ENCODE data around the gene TMEM117.
"Not testable (repeated sequence)": the region's sequence is repeated elsewhere in the genome, so short reads cannot be mapped to it uniquely, and the experiment has no call there.

Gene TMEM117

GRCh38 chr12:44377443-44378187 is 541.7 kb downstream of the TMEM117 start:
- no peaks in the 10 kb centered on the region for H3K27me3 ChIP-seq (ENCODE audit: control insufficient read depth, insufficient read depth, low read length)
- no peaks in the 10 kb centered on the region for H3K9me3 ChIP-seq (ENCODE audit: control insufficient read depth, insufficient read depth, low read length)
- no peak overlapping the region for H3K4me3 ChIP-seq (ENCODE audit: low read depth, low read length)
- H3K9ac ChIP-seq (ENCODE audit: low read depth, low read length) = no peak overlapping the region
- H3K27ac ChIP-seq (ENCODE audit: low read depth, low read length) = no peak overlapping the region
- H3K36me3 ChIP-seq (ENCODE audit: control insufficient read depth, insufficient read depth, low read length) = no peaks in the 10 kb centered on the region
- H3K4me1 ChIP-seq (ENCODE audit: control insufficient read depth, insufficient read depth, low read length) = peaks cover 25% of the 10 kb centered on the region

DNA sequence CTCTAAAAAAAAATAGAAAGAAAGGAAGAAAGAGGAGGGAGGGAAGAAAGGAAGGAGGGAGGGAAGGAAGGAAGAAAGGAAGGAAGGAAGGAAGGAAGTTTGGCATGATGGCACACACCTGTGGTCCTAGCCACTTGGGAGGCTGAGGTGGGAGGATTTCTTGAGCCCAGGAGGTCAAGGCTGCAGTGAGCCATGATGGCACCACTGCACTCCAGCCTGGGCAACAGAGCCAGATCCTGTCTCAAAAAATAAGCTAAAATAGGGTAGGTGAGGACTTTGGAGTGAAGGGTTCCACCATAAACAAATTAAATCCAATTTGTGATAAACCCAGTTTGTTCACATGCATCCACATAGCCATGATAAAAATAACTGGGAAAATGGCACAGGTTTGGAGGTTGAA is 543.2 kb downstream of the TMEM117 start:
- H3K27ac ChIP-seq (ENCODE audit: low read depth, low read length); H3K4me3 ChIP-seq (ENCODE audit: low read depth, low read length); H3K36me3 ChIP-seq (ENCODE audit: control insufficient read depth, insufficient read depth, low read length); H3K9me3 ChIP-seq (ENCODE audit: control insufficient read depth, insufficient read depth, low read length); H3K27me3 ChIP-seq (ENCODE audit: control insufficient read depth, insufficient read depth, low read length); H3K9ac ChIP-seq (ENCODE audit: low read depth, low read length): not testable (repeated sequence)
- H3K4me1 ChIP-seq (ENCODE audit: control insufficient read depth, insufficient read depth, low read length) = peaks cover 32% of the 10 kb centered on the region

GRCh38 chr12:44379831-44380230 is 544.0 kb downstream of the TMEM117 start:
- no peak overlapping the region; the same call in 1 of the 2 replicates for H3K4me3 ChIP-seq (ENCODE audit: low read depth, low read length)
- peak overlapping the region; percentile 9 for H3K27ac ChIP-seq (ENCODE audit: low read depth, low read length)
- no peaks in the 10 kb centered on the region for H3K27me3 ChIP-seq (ENCODE audit: control insufficient read depth, insufficient read depth, low read length)
- H3K4me1 ChIP-seq (ENCODE audit: control insufficient read depth, insufficient read depth, low read length) = peaks cover 38% of the 10 kb centered on the region
- H3K9me3 ChIP-seq (ENCODE audit: control insufficient read depth, insufficient read depth, low read length) = no peaks in the 10 kb centered on the region
- H3K9ac ChIP-seq (ENCODE audit: low read depth, low read length) = no peak overlapping the region
- no peaks in the 10 kb centered on the region for H3K36me3 ChIP-seq (ENCODE audit: control insufficient read depth, insufficient read depth, low read length)

DNA sequence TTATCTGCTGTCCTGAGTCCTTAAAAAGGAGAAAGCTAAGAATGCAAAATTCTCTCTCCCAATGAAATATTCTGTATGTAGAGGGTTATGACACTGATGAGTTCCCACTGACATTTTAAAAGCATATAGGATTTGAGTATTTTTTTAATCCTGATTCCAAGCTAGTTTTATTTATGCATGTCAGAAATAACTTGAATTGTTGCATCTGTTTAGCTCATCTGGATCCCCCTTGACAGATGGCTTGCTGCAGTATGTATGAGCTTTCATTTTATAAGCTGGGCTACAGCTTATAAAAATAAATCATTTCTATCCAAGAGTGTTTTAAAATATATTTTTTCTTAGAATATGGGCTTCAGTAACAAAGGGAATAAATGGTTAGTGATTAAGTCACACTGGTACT is 545.0 kb downstream of the TMEM117 start:
- no peaks in the 10 kb centered on the region for H3K9me3 ChIP-seq (ENCODE audit: control insufficient read depth, insufficient read depth, low read length)
- no peaks in the 10 kb centered on the region for H3K27me3 ChIP-seq (ENCODE audit: control insufficient read depth, insufficient read depth, low read length)
- H3K4me3 ChIP-seq (ENCODE audit: low read depth, low read length) = no peak overlapping the region

DNA sequence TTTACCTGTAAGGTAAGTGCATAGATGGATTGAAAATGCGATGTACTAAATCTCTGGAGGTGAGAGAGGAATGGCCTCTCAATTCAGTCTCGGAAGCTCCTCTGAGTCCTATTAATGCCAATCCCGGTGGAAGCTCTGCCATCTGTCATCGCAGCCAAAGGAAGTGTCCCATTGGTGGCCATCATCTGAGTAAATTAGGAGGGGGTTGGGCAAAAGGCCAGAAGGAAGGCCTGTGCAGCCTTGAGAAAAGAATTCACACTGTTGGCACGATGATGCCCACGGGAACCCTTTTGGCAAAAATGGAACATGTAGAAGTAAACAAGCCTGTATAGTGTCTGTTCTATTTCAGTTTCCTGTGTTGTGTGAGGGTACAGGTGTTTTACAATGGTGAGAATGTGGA is 545.5 kb downstream of the TMEM117 start:
- Histone ChIP-seq H3K4me1 (ENCODE audit: control insufficient read depth, insufficient read depth, low read length) (peaks cover 38% of the 10 kb centered on the region), H3K4me3 (ENCODE audit: low read depth, low read length) (no peak overlapping the region), H3K27me3 (ENCODE audit: control insufficient read depth, insufficient read depth, low read length) (no peaks in the 10 kb centered on the region), H3K27ac (ENCODE audit: low read depth, low read length) (no peak overlapping the region), H3K36me3 (ENCODE audit: control insufficient read depth, insufficient read depth, low read length) (no peaks in the 10 kb centered on the region), H3K9me3 (ENCODE audit: control insufficient read depth, insufficient read depth, low read length) (no peaks in the 10 kb centered on the region), H3K9ac (ENCODE audit: low read depth, low read length) (no peak overlapping the region)

More for the DNA sequence above, 545.0 kb downstream of the TMEM117 start:
- Histone ChIP-seq H3K9ac (ENCODE audit: low read depth, low read length) (no peak overlapping the region), H3K4me1 (ENCODE audit: control insufficient read depth, insufficient read depth, low read length) (peaks cover 38% of the 10 kb centered on the region), H3K27ac (ENCODE audit: low read depth, low read length) (no peak overlapping the region), H3K36me3 (ENCODE audit: control insufficient read depth, insufficient read depth, low read length) (no peaks in the 10 kb centered on the region)

GRCh38 chr12:44384136-44384535 is 548.3 kb downstream of the TMEM117 start:
- Histone ChIP-seq H3K27ac (ENCODE audit: low read depth, low read length) (no peak overlapping the region), H3K36me3 (ENCODE audit: control insufficient read depth, insufficient read depth, low read length) (no peaks in the 10 kb centered on the region), H3K4me1 (ENCODE audit: control insufficient read depth, insufficient read depth, low read length) (peaks cover 38% of the 10 kb centered on the region), H3K9ac (ENCODE audit: low read depth, low read length) (no peak overlapping the region), H3K27me3 (ENCODE audit: control insufficient read depth, insufficient read depth, low read length) (no peaks in the 10 kb centered on the region), H3K9me3 (ENCODE audit: control insufficient read depth, insufficient read depth, low read length) (no peaks in the 10 kb centered on the region), H3K4me3 (ENCODE audit: low read depth, low read length) (no peak overlapping the region)

- no peak overlapping the region for H3K9ac ChIP-seq (ENCODE audit: low read depth, low read length)
- no peaks in the 10 kb centered on the region for H3K27me3 ChIP-seq (ENCODE audit: control insufficient read depth, insufficient read depth, low read length)
- H3K4me1 ChIP-seq (ENCODE audit: control insufficient read depth, insufficient read depth, low read length) = peaks cover 19% of the 10 kb centered on the region
- no peak overlapping the region for H3K4me3 ChIP-seq (ENCODE audit: low read depth, low read length)
- no peaks in the 10 kb centered on the region for H3K9me3 ChIP-seq (ENCODE audit: control insufficient read depth, insufficient read depth, low read length)
- H3K36me3 ChIP-seq (ENCODE audit: control insufficient read depth, insufficient read depth, low read length) = no peaks in the 10 kb centered on the region
- no peak overlapping the region for H3K27ac ChIP-seq (ENCODE audit: low read depth, low read length)
Observed at GRCh38 chr12:44385964-44386363, 550.1 kb downstream of the TMEM117 start.

DNA sequence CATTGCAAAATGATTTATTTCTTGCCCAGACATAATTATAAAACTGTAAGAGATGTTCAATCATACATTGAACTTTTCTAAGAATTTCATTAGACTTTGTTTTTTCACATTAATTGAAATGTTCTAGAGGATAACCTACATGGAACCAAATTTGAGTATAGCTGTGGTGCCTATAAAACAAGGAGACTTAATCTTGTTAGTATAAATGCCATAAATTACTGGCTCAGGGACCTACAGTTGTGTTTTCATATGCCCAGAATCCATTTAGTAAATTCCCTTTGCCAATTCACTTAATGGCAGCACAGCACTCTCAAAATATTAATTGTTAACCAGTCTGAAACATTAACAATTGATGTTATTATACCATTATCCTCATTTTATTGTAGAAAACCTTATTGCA is 551.7 kb downstream of the TMEM117 start:
- Histone ChIP-seq H3K9me3 (ENCODE audit: control insufficient read depth, insufficient read depth, low read length) (no peaks in the 10 kb centered on the region), H3K27ac (ENCODE audit: low read depth, low read length) (no peak overlapping the region), H3K4me3 (ENCODE audit: low read depth, low read length) (no peak overlapping the region), H3K4me1 (ENCODE audit: control insufficient read depth, insufficient read depth, low read length) (peaks cover 13% of the 10 kb centered on the region), H3K9ac (ENCODE audit: low read depth, low read length) (no peak overlapping the region), H3K36me3 (ENCODE audit: control insufficient read depth, insufficient read depth, low read length) (no peaks in the 10 kb centered on the region), H3K27me3 (ENCODE audit: control insufficient read depth, insufficient read depth, low read length) (no peaks in the 10 kb centered on the region)

- Histone ChIP-seq H3K36me3 (ENCODE audit: control insufficient read depth, insufficient read depth, low read length) (no peaks in the 10 kb centered on the region), H3K27me3 (ENCODE audit: control insufficient read depth, insufficient read depth, low read length) (no peaks in the 10 kb centered on the region), H3K9ac (ENCODE audit: low read depth, low read length) (no peak overlapping the region), H3K4me3 (ENCODE audit: low read depth, low read length) (no peak overlapping the region), H3K27ac (ENCODE audit: low read depth, low read length) (no peak overlapping the region), H3K9me3 (ENCODE audit: control insufficient read depth, insufficient read depth, low read length) (no peaks in the 10 kb centered on the region), H3K4me1 (ENCODE audit: control insufficient read depth, insufficient read depth, low read length) (peaks cover 6% of the 10 kb centered on the region)
Observed at GRCh38 chr12:44389038-44389437, 553.2 kb downstream of the TMEM117 start.

- no peak overlapping the region for H3K27ac ChIP-seq (ENCODE audit: low read depth, low read length)
- H3K36me3 ChIP-seq (ENCODE audit: control insufficient read depth, insufficient read depth, low read length) = no peaks in the 10 kb centered on the region
- H3K4me1 ChIP-seq (ENCODE audit: control insufficient read depth, insufficient read depth, low read length) = no peaks in the 10 kb centered on the region
- no peak overlapping the region for H3K4me3 ChIP-seq (ENCODE audit: low read depth, low read length)
- H3K9ac ChIP-seq (ENCODE audit: low read depth, low read length) = no peak overlapping the region
- no peaks in the 10 kb centered on the region for H3K27me3 ChIP-seq (ENCODE audit: control insufficient read depth, insufficient read depth, low read length)
- H3K9me3 ChIP-seq (ENCODE audit: control insufficient read depth, insufficient read depth, low read length) = no peaks in the 10 kb centered on the region
Observed at GRCh38 chr12:44389896-44390295, 554.0 kb downstream of the TMEM117 start.

GRCh38 chr12:44397631-44398030 is 561.8 kb downstream of the TMEM117 start:
- Histone ChIP-seq H3K4me1 (ENCODE audit: control insufficient read depth, insufficient read depth, low read length) (no peaks in the 10 kb centered on the region), H3K4me3 (ENCODE audit: low read depth, low read length) (no peak overlapping the region), H3K27me3 (ENCODE audit: control insufficient read depth, insufficient read depth, low read length) (no peaks in the 10 kb centered on the region), H3K9ac (ENCODE audit: low read depth, low read length) (no peak overlapping the region), H3K36me3 (ENCODE audit: control insufficient read depth, insufficient read depth, low read length) (no peaks in the 10 kb centered on the region), H3K27ac (ENCODE audit: low read depth, low read length) (no peak overlapping the region), H3K9me3 (ENCODE audit: control insufficient read depth, insufficient read depth, low read length) (no peaks in the 10 kb centered on the region)

Measured in HUES48 (cell line).